Measurements from ENCODE around the gene CROCC2. TPM values are rescaled to one million over a fixed set of nuclear protein-coding genes. Genes with fewer than 3 reads are reported as not detected.

CROCC2 gene
- polyA plus RNA-seq, 4 donors: 0.13 to 0.18 TPM; not detected in 2

GRCh38 chr2:240873805-240874714 is 32.1 kb upstream of the CROCC2 start:
- peaks cover 0 to 42% (median 20%) of the 10 kb centered on the region in 3 donors for H3K4me1 ChIP-seq (ENCODE audit: control insufficient read depth in 3 of 3, insufficient read depth in 2 of 3, low read depth in 1 of 3, low read length in 2 of 3)
- H3K4me3 ChIP-seq (ENCODE audit: low read depth in 1 of 3, low read length in 3 of 3): no peak overlapping the region
- H3K9me3 ChIP-seq (ENCODE audit: control insufficient read depth in 2 of 2, insufficient read depth in 1 of 2, low read depth in 1 of 2, low read length in 1 of 2): no peaks in the 10 kb centered on the region
- no peaks in the 10 kb centered on the region for H3K36me3 ChIP-seq (ENCODE audit: control insufficient read depth in 3 of 3, insufficient read depth in 2 of 3, low read depth in 1 of 3, low read length in 3 of 3)
- DNase-seq (peak; percentile 87 to 94), FAIRE-seq (no peak)
- 33 to 65% (median 51%) methylated on average over 33 of the region's 33 CpGs for WGBS, 3 donors
- H3K27ac ChIP-seq (ENCODE audit: low read depth in 1 of 3, low read length in 2 of 3): peak overlapping the region in 2 of 3 donors; percentile 48 to 88
- H3K27me3 ChIP-seq (ENCODE audit: control insufficient read depth in 3 of 3, insufficient read depth in 3 of 3, low read length in 3 of 3): no peaks in the 10 kb centered on the region

DNA sequence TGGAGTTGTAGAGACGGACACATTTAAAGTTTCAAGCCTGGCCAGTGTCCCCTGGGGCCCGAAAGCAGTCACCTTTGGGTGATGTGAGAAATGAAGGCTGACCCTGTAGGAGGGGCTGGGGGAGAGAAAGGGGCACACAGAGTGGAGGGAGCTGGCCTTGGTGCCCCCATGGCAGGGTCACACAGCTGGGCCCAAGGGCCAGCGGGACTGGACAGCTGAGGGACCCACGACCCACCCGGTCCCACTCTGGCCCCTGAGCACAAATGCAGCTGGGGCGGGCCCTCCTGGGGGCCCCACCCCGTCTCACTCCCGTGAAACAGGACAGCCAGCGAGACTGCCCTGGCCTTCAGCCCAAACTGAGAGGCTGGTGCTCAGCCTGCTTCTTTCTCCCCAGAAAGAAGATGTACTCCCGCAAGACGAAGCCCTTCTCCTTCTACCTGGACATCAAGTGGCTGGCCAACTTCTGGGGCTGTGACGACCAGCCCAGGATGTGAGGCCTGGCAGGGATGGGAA is 31.4 kb upstream of the CROCC2 start:
- no peaks in the 10 kb centered on the region for H3K9me3 ChIP-seq (ENCODE audit: control insufficient read depth in 2 of 2, insufficient read depth in 1 of 2, low read depth in 1 of 2, low read length in 1 of 2)
- 42 to 69% (median 65%) methylated on average over 10 to 12 of the region's 12 CpGs for WGBS, 3 donors
- H3K4me3 ChIP-seq (ENCODE audit: low read depth in 1 of 3, low read length in 3 of 3): no peak overlapping the region
- H3K27me3 ChIP-seq (ENCODE audit: control insufficient read depth in 3 of 3, insufficient read depth in 3 of 3, low read length in 3 of 3): no peaks in the 10 kb centered on the region
- no peak for DNase-seq
- no peak for FAIRE-seq
- H3K4me1 ChIP-seq (ENCODE audit: control insufficient read depth in 3 of 3, insufficient read depth in 2 of 3, low read depth in 1 of 3, low read length in 2 of 3): peaks cover 0 to 42% (median 20%) of the 10 kb centered on the region in 3 donors
- no peaks in the 10 kb centered on the region for H3K36me3 ChIP-seq (ENCODE audit: control insufficient read depth in 3 of 3, insufficient read depth in 2 of 3, low read depth in 1 of 3, low read length in 3 of 3)
- peak overlapping the region in 2 of 3 donors; percentile 48 to 88 for H3K27ac ChIP-seq (ENCODE audit: low read depth in 1 of 3, low read length in 2 of 3)

- 62 to 84% (median 72%) methylated on average over 20 to 22 of the region's 22 CpGs for WGBS, 3 donors
- no peaks in the 10 kb centered on the region for H3K27me3 ChIP-seq (ENCODE audit: control insufficient read depth in 3 of 3, insufficient read depth in 3 of 3, low read length in 3 of 3)
- peak overlapping the region in 2 of 3 donors; percentile 39 to 88 for H3K27ac ChIP-seq (ENCODE audit: low read depth in 1 of 3, low read length in 2 of 3)
- H3K4me3 ChIP-seq (ENCODE audit: low read depth in 1 of 3, low read length in 3 of 3): no peak overlapping the region
- no peak for FAIRE-seq
- no peaks in the 10 kb centered on the region for H3K9me3 ChIP-seq (ENCODE audit: control insufficient read depth in 2 of 2, insufficient read depth in 1 of 2, low read depth in 1 of 2, low read length in 1 of 2)
- H3K36me3 ChIP-seq (ENCODE audit: control insufficient read depth in 3 of 3, insufficient read depth in 2 of 3, low read depth in 1 of 3, low read length in 3 of 3): no peaks in the 10 kb centered on the region
- peaks cover 0 to 42% (median 20%) of the 10 kb centered on the region in 3 donors for H3K4me1 ChIP-seq (ENCODE audit: control insufficient read depth in 3 of 3, insufficient read depth in 2 of 3, low read depth in 1 of 3, low read length in 2 of 3)
- peak in 1 of 2 donors; percentile 59 for DNase-seq
Observed at GRCh38 chr2:240875228-240876034, 30.7 kb upstream of the CROCC2 start.

DNA sequence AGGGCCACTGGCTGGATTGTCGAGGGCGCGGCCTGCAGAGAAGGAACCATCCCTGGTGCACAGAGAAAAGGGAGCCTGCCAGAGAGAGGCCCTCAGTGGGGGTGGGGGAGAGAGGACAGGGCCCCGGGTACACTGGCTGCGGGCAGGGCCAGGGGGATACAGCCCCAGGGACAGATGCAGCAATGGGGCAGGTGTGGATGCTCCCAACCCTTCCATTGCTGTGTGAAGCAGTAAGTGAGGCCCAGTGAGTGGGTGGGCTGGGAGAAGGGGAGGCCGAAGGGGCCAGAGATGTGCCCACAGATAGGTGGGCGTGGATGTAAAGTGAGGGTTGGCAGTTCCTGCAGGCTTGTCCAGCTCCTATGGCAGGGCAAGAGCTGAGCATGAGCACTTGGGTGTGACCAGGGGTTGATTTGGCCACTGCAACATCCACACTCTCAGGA is 30.1 kb upstream of the CROCC2 start:
- H3K4me1 ChIP-seq (ENCODE audit: control insufficient read depth in 3 of 3, insufficient read depth in 2 of 3, low read depth in 1 of 3, low read length in 2 of 3): peaks cover 0 to 46% (median 20%) of the 10 kb centered on the region in 3 donors
- no peaks in the 10 kb centered on the region for H3K27me3 ChIP-seq (ENCODE audit: control insufficient read depth in 3 of 3, insufficient read depth in 3 of 3, low read length in 3 of 3)
- DNase-seq: peak in 1 of 2 donors; percentile 27
- peak overlapping the region in 2 of 3 donors; percentile 39 to 88 for H3K27ac ChIP-seq (ENCODE audit: low read depth in 1 of 3, low read length in 2 of 3)
- no peaks in the 10 kb centered on the region for H3K36me3 ChIP-seq (ENCODE audit: control insufficient read depth in 3 of 3, insufficient read depth in 2 of 3, low read depth in 1 of 3, low read length in 3 of 3)
- no peaks in the 10 kb centered on the region for H3K9me3 ChIP-seq (ENCODE audit: control insufficient read depth in 2 of 2, insufficient read depth in 1 of 2, low read depth in 1 of 2, low read length in 1 of 2)
- no peak for FAIRE-seq
- no peak overlapping the region for H3K4me3 ChIP-seq (ENCODE audit: low read depth in 1 of 3, low read length in 3 of 3)
- 35 to 58% (median 49%) methylated on average over 7 of the region's 7 CpGs for WGBS, 3 donors

DNA sequence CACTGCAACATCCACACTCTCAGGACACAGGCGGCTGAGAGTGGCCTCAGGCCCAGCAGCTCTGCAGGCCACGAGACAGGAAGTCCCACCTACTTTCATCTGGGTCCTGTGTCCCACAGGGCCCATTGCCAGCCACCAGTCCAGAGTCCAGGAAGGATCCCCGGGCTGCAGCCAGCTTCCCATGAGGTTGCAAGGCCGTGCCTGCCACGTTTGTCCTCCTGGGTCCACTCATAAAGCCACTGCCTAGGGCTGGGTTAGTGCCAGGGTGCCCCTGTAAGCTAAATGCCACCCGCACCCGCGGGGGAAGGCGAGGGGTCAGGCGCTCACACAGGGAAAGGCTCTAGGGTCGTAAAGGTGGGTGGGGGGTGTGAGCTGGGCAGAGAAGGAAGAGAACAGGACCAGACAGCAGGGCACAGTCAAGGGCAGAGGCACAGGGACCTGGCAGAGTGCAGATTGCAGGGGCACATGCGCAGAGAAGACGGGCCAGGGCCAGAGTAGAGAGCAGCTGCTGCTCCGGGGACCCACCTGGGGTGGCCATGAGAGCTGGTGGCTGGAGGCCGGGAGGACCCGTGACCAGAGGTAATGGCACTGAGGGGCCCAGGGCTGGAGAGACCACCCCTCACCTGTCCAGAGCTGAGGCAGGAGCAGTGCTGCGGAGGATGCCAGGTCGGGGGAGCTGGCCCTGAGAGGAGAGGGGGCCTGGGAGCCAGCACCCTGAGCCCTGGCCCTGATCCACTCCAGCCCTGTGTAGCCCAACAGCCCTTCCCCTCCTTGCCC is 29.5 kb upstream of the CROCC2 start:
- Histone ChIP-seq H3K9me3 (ENCODE audit: control insufficient read depth in 2 of 2, insufficient read depth in 1 of 2, low read depth in 1 of 2, low read length in 1 of 2) (no peaks in the 10 kb centered on the region), H3K4me1 (ENCODE audit: control insufficient read depth in 3 of 3, insufficient read depth in 2 of 3, low read depth in 1 of 3, low read length in 2 of 3) (peaks cover 0 to 52% (median 20%) of the 10 kb centered on the region in 3 donors), H3K27me3 (ENCODE audit: control insufficient read depth in 3 of 3, insufficient read depth in 3 of 3, low read length in 3 of 3) (no peaks in the 10 kb centered on the region), H3K36me3 (ENCODE audit: control insufficient read depth in 3 of 3, insufficient read depth in 2 of 3, low read depth in 1 of 3, low read length in 3 of 3) (no peaks in the 10 kb centered on the region), H3K4me3 (ENCODE audit: low read depth in 1 of 3, low read length in 3 of 3) (no peak overlapping the region), H3K27ac (ENCODE audit: low read depth in 1 of 3, low read length in 2 of 3) (peak overlapping the region; percentile 52 to 88 (median 61))
- DNase-seq (peak; percentile 89 to 94), FAIRE-seq (no peak)
- WGBS, 3 donors: 19 to 64% (median 39%) methylated on average over 16 to 18 of the region's 18 CpGs

DNA sequence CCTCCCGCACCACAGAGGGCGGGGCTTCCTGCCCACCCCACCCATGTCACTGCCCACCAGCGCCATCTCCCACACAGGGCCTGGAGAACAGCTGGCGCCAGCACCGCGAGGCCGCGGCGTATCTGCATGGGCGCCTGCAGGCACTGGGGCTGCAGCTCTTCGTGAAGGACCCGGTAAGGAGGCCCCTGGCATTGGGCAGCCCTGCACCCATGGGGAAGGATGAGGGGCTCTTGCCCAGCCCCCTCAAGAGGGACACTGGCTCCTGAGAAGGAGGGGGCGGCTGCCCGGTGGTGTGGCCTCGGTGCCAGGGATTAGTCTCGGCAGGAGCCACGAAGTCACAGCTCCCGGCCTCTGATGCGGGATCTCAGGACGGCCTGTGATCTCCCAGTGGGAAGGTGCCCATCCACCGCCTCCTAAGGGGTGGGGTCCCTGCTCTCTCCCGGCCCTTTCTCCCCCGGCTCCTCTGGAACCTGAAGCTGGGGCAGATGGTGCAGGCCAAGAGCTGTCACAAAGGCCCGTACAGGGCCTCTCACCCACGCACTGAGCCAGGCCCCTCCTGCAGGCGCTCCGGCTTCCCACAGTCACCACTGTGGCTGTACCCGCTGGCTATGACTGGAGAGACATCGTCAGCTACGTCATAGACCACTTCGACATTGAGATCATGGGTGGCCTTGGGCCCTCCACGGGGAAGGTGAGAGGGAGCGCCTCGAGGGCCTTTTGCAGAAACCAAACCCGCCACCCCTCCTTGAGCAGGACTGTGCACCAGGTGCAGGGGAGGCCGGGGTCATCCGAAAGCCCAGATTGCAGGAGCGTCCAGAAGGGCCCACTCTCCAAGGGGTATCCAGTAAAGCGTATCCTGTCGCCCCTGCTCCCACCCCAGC is 28.4 kb upstream of the CROCC2 start:
- H3K9me3 ChIP-seq (ENCODE audit: control insufficient read depth in 2 of 2, insufficient read depth in 1 of 2, low read depth in 1 of 2, low read length in 1 of 2): no peaks in the 10 kb centered on the region
- DNase-seq (no peak), FAIRE-seq (no peak)
- peaks cover 0 to 55% (median 20%) of the 10 kb centered on the region in 3 donors for H3K4me1 ChIP-seq (ENCODE audit: control insufficient read depth in 3 of 3, insufficient read depth in 2 of 3, low read depth in 1 of 3, low read length in 2 of 3)
- no peaks in the 10 kb centered on the region for H3K36me3 ChIP-seq (ENCODE audit: control insufficient read depth in 3 of 3, insufficient read depth in 2 of 3, low read depth in 1 of 3, low read length in 3 of 3)
- H3K27me3 ChIP-seq (ENCODE audit: control insufficient read depth in 3 of 3, insufficient read depth in 3 of 3, low read length in 3 of 3): no peaks in the 10 kb centered on the region
- H3K27ac ChIP-seq (ENCODE audit: low read depth in 1 of 3, low read length in 2 of 3): no peak overlapping the region
- 89 to 94% (median 90%) methylated on average over 40 of the region's 40 CpGs for WGBS, 3 donors
- no peak overlapping the region for H3K4me3 ChIP-seq (ENCODE audit: low read depth in 1 of 3, low read length in 3 of 3)

- no peaks in the 10 kb centered on the region for H3K36me3 ChIP-seq (ENCODE audit: control insufficient read depth in 3 of 3, insufficient read depth in 2 of 3, low read depth in 1 of 3, low read length in 3 of 3)
- no peaks in the 10 kb centered on the region for H3K27me3 ChIP-seq (ENCODE audit: control insufficient read depth in 3 of 3, insufficient read depth in 3 of 3, low read length in 3 of 3)
- no peak overlapping the region for H3K4me3 ChIP-seq (ENCODE audit: low read depth in 1 of 3, low read length in 3 of 3)
- 90 to 91% (median 90%) methylated on average over 16 to 18 of the region's 18 CpGs for WGBS, 3 donors
- H3K4me1 ChIP-seq (ENCODE audit: control insufficient read depth in 3 of 3, insufficient read depth in 2 of 3, low read depth in 1 of 3, low read length in 2 of 3): peaks cover 0 to 50% (median 20%) of the 10 kb centered on the region in 3 donors
- no peak for FAIRE-seq
- H3K27ac ChIP-seq (ENCODE audit: low read depth in 1 of 3, low read length in 2 of 3): no peak overlapping the region
- DNase-seq: no peak
- H3K9me3 ChIP-seq (ENCODE audit: control insufficient read depth in 2 of 2, insufficient read depth in 1 of 2, low read depth in 1 of 2, low read length in 1 of 2): no peaks in the 10 kb centered on the region
Observed at GRCh38 chr2:240878341-240878936, 27.7 kb upstream of the CROCC2 start.

All from small intestine (tissue), 7 donors.